ENCODE results near the gene PRKG1. TPM values are rescaled to one million over a fixed set of nuclear protein-coding genes. Genes with fewer than 3 reads are reported as not detected.
"Not testable (repeated sequence)": the region's sequence is repeated elsewhere in the genome, so short reads cannot be mapped to it uniquely, and the experiment has no call there.

PRKG1 gene
- total RNA-seq, 2 donors from 2014 or later: 17.2 TPM

- intact Hi-C loops (cut with DNase I, micrococcal nuclease); ATAC-seq; DNase-seq: not testable (repeated sequence)
Measured at GRCh38 chr10:52039002-52039793, 964.9 kb downstream of the PRKG1 start.

GRCh38 chr10:52040486-52040885 lies 966.2 kb downstream of the PRKG1 start:
- intact Hi-C loops (cut with DNase I, micrococcal nuclease): no loop called here

GRCh38 chr10:52043811-52044210 lies 969.5 kb downstream of the PRKG1 start:
- intact Hi-C loops (cut with DNase I, micrococcal nuclease): no loop called here

More at GRCh38 chr10:52040486-52040885, 966.2 kb downstream of the PRKG1 start:
- ATAC-seq: no peak
- DNase-seq: no peak

DNA sequence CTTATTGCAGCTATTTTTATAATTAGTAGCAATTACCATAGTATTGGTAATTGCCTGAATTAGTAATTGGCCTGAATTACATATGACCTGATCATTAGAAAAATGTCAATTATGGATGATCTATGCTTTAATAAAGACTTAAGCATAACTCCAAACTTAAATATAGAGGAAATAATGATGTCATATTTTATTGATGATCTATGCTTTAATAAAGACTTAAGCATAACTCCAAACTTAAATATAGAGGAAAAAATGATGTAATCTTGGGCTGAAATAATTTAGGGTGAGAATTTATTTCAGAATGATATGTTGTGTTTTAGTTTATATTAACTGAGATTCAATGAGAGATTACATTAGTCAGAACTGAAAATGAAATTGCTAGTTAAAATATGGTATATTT lies 973.8 kb downstream of the PRKG1 start:
- no peak for ATAC-seq

More at GRCh38 chr10:52043811-52044210, 969.5 kb downstream of the PRKG1 start:
- DNase-seq: no peak
- ATAC-seq: no peak

DNA sequence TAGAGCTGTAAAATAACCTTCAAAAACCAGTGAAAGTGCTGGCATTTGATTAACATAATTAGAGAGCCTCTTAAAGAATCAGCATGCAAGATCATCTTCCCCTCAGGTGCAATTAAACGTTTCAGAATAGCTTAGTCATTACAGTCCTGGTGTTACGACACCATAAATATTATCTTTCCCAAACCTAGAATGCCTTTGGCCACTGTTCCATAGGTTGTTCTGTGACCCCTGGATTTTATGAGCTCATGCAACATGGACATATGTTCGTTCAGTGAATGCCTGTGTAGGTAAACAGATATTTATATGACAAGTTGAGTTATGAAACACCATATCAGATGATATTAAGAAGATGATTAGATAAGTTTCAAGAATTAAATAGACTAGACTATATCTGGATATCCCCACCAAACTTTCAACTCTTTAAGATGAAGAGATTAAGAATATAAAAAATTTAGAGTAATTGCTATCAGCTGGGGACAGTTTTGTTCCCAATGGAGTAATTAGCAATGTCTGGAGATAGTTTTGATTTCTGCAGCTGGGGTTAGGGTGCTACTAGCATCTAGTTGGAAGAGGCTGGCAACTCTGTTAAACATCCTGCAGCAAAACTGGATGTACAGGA lies 976.3 kb downstream of the PRKG1 start:
- no peak for ATAC-seq
- DNase-seq: no peak
- intact Hi-C loops (cut with DNase I, micrococcal nuclease): no loop called here

More for the DNA sequence above, 973.8 kb downstream of the PRKG1 start:
- intact Hi-C loops (cut with DNase I, micrococcal nuclease): no loop called here
- DNase-seq: no peak

DNA sequence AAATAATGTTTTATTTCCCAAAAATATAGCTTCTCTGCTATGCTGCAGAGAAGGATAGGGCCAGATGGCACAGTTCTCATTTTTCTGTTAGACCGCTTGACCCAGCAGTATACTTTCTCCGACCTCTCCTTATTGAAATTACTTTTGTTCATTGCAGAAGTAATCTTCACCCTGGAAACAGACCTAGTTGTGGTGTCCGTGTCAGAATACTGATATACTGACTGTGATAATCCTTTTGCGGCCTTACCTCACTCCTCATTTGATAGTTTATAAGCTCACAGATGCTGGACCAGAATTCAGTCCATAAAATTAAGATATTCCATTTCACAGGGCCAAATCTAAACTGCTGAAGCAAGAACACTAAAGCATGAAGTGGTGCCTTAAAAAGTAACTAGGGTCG lies 979.2 kb downstream of the PRKG1 start:
- DNase-seq: no peak
- ATAC-seq: no peak
- intact Hi-C loops (cut with DNase I, micrococcal nuclease): no loop called here

DNA sequence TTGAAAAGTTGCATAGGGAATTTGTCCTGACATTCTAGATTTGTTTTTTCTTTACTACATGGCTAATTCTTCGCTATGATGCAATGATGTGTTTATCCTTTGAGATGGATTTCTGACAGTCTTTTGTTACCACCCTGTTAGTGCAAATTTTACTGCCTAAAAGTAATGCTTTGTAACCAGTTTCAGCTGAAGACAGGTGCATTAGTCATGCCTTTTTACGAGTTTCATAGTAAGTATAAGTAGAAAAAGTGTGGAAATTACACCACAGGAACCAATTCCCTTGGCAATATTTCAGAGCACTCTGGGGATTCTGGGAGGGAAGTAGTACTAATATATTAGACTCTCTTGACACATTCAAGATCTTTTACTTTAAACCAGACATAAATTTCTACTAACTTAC lies 982.0 kb downstream of the PRKG1 start:
- no peak for ATAC-seq
- intact Hi-C loops (cut with DNase I, micrococcal nuclease): no loop called here
- DNase-seq: no peak

GRCh38 chr10:52059089-52059488 lies 984.8 kb downstream of the PRKG1 start:
- DNase-seq (no peak), ATAC-seq (no peak)
- intact Hi-C loops (cut with DNase I, micrococcal nuclease): no loop called here

DNA sequence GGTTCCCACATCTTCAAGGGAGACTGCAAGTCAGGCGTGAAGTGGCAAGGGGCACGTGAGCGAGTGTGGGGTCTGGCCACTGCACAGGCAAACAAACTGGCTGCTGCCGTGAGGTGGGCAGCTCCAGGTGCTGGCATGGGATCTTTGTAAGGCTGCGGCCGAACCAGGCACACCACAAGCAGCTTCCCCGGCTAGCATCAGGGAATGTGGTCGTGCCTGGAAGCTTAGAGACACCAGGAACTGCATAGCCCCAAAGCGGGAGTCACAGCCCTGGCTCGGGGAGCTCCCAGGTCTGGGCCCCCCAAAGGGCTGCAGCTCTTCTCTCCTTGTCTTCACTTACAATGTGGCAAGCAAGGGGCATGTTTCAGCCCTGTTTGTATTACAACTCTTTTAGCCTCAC lies 988.9 kb downstream of the PRKG1 start:
- DNase-seq (no peak), ATAC-seq (no peak)
- intact Hi-C loops (cut with DNase I, micrococcal nuclease): no loop called here

DNA sequence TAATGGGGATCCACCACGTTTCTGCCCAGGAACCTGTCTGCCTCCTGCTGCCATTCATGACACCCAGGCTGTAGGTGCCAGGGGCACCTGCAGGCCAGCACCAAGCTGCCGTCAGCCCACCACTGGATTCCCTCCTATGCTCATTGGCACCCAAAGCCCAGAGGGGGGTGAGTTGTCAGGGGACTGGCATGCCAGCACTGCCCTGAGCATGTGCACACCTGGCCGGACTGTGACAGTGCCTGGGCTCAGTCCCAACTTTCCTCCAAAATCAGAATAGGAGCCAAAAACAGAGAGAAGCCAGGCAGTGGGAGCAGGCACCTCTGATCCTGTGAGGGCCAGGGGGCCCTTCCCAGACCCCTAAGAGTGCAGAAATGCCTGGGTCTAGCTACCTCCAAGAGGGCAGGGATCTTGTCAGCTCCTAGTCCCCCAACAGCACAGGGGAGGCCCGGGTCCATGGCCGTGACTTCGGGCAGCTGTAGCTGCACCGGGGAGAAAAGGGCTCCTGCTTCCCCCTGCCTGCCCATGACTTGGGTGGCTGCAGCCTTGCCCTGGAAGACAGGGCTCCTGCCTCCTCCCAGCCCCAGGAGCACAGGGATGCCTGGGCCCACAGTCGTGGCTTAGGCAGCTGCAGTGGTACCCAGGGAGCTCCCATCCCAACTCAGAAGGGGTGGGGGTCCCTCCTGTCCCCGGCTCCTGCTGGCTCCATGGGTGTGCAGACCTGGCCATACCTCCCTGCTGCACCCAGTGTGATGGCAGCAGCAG lies 990.0 kb downstream of the PRKG1 start:
- DNase-seq (no peak), ATAC-seq (no peak)
- intact Hi-C loops (cut with DNase I, micrococcal nuclease): no loop called here

DNA sequence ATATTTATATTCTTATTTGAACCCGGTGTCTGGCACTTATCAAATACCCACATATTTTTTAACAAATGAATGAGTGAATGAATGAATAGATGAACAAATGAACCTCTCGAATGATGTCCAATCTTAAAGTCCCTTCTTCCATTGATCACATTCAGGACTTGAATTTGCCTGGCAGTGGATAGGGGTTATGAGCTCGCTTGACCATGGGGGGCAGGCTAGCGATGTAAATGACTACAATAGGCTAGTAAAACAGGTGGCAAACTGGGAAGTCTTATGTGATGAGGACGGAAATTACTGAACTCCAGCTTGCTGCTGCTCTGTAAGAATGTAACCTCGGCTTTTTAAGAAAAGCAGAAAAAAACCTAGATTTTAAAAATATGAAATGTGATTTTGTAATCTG lies 992.1 kb downstream of the PRKG1 start:
- DNase-seq (no peak), ATAC-seq (no peak)
- intact Hi-C loops (cut with DNase I, micrococcal nuclease): no loop called here

DNA sequence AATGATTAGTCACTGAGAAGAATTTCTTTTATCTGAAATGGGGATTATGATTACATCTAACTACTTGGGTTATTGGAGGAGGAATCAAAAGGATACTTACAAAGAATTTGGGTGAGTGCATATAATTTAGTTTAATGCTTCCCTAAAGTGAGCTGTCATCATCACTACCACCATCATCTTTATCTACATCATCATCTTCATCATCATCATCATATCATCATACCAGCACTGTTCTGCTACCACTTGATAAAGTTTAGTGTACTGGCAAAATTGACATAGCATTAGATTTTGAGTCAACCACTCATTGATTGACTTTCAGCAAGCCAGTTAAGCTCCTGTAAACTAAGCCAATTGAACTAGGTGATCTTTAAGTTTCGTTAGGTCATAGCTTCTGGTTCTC lies 994.2 kb downstream of the PRKG1 start:
- intact Hi-C loops (cut with DNase I, micrococcal nuclease): no loop called here
- no peak for ATAC-seq
- no peak for DNase-seq

- ATAC-seq (no peak), DNase-seq (no peak)
- intact Hi-C loops (cut with DNase I, micrococcal nuclease): no loop called here
Measured at GRCh38 chr10:52071814-52072213, 997.5 kb downstream of the PRKG1 start.

- ATAC-seq: no peak
- intact Hi-C loops (cut with DNase I, micrococcal nuclease): no loop called here
- no peak for DNase-seq
Measured at GRCh38 chr10:52074505-52075026, 1000.3 kb downstream of the PRKG1 start.

DNA sequence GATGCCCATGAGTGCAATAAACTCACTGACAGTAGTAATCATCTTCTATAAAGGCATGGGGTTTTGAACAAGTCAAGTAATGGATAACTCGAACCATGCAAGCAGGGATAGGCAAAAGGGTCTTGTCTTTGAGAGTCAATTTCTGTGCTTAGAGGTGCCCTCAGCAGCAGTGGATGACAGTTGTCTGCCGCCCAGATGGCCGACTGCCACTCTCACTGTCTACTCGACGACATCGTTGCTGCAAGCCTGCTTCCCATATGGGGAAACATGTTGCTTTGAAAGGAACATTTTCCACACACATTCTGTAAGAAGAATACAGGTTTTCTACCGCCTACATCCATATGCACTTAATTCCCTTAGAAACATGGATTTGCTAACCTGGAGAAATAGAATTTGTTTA lies 1003.5 kb downstream of the PRKG1 start:
- DNase-seq (no peak), ATAC-seq (no peak)
- intact Hi-C loops (cut with DNase I, micrococcal nuclease): no loop called here

DNA sequence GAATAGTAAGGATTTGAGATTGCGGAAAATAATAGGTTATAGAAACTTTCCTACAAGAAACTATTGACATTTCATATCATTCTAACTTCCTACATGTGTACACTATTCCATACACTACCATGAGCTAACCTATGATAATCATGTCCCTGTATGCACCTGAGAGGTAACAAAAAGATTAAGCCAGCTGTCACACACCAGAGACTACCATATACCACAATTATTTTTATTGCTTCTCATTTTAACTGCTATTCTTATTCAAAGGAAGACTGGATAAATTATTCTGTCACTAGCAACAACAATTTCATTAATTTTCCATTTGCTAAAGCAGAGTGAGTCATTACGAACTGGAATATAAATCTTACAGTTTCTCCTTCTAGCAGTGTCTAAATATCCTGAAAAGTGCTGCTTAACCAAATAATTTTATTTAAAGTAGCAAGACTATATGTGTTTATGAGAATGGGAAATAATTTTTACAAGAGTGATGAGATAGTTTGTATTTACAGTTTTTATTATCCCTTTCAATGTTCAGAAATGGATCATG lies 1004.2 kb downstream of the PRKG1 start:
- ATAC-seq: no peak
- intact Hi-C loops (cut with DNase I, micrococcal nuclease): no loop called here
- DNase-seq: no peak

GRCh38 chr10:52082307-52082706 lies 1008.0 kb downstream of the PRKG1 start:
- intact Hi-C loops (cut with DNase I, micrococcal nuclease): no loop called here
- no peak for ATAC-seq
- DNase-seq: no peak

- ATAC-seq (no peak), DNase-seq (no peak)
- intact Hi-C loops (cut with DNase I, micrococcal nuclease): no loop called here
Measured at GRCh38 chr10:52083422-52083821, 1009.1 kb downstream of the PRKG1 start.

DNA sequence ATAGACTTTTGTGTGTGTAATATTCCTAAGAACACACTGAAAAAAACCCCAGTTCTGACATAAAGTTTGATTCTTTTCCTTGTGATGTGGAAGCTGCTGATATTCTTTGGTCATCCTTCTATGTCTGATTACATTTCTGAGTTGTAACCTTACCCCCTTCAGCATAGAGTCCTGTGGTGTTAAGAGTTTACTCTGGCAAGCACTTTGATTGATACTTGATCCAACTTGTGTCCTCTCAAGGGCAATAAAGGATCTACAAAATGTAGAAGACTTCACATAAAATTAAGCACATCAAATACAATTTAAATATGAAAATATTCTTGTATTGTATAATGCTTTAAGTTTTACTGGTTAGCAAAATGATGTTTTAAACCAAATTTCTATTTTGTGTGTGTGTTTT lies 1018.1 kb downstream of the PRKG1 start:
- DNase-seq: no peak
- ATAC-seq: no peak
- intact Hi-C loops (cut with DNase I, micrococcal nuclease): no loop called here

Data from left colon (tissue), 2 donors.